IPS-18c (cell line): ENCODE results near the gene SLIT1.

ENCODE experiments used
- H3K4me3 ChIP-seq: 2 replicates; pipeline ENCODE4 v1.7.0; 2013; ENCODE audit warnings: low read depth, mild to moderate bottlenecking, low read length, moderate library complexity; ENCODE audit not compliant: insufficient read depth
- H3K9me3 ChIP-seq: one replicate; pipeline ENCODE4 v1.6.1; 2013; ENCODE audit warnings: mild to moderate bottlenecking, low read length, moderate library complexity; ENCODE audit not compliant: control insufficient read depth, insufficient read depth

The SLIT1 gene

DNA sequence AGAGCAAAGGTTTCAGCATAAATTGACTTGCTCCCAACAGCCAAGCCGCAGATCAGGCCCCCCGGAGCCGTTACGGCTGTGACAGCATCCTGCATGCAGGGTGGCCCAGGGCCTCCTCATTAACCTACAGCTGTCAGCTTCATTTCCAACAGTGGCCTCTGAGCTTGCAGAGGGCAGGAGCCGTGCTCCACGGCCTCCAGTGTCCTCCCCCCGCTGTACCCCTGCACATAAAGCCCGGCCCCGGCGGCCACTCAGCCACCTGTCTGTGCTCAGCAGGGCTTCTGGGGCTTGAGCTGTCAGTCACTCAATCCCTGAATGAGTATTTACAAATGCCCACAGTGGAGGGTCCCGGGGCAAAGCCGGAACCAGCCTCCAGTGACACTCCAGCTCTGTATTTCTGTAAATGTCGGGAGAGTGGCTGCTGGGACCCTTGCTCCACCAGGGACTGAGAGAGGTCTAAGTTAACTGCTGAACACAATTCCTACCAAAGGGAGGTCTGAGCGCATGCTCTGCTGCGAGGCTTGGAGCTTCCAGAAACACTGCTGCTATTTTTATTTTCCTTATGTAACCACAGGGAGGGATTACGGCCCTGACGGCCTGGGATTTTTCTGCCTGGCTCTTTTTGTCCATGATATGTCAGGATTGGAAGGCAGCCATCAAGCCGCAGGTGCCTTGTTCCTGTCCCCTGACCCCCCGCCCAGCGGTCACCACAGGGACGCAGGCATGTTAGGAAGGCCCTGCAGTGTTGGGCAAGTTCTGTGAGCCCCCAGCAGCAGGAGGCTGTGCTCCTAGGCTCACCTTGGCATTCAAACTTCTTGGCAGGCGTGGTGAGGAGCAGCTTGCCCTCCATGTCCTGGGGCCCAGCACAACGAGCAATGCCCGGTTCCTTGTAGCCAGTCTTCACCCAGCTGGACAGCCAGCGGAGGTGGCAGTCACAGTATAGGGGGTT, 165.0 kb downstream of the SLIT1 start:
- H3K4me3 ChIP-seq = no peak overlapping the region
- no peaks in the 10 kb centered on the region for H3K9me3 ChIP-seq

GRCh38 chr10:97019213-97019844, 166.4 kb downstream of the SLIT1 start:
- Histone ChIP-seq H3K4me3 (no peak overlapping the region), H3K9me3 (no peaks in the 10 kb centered on the region)

DNA sequence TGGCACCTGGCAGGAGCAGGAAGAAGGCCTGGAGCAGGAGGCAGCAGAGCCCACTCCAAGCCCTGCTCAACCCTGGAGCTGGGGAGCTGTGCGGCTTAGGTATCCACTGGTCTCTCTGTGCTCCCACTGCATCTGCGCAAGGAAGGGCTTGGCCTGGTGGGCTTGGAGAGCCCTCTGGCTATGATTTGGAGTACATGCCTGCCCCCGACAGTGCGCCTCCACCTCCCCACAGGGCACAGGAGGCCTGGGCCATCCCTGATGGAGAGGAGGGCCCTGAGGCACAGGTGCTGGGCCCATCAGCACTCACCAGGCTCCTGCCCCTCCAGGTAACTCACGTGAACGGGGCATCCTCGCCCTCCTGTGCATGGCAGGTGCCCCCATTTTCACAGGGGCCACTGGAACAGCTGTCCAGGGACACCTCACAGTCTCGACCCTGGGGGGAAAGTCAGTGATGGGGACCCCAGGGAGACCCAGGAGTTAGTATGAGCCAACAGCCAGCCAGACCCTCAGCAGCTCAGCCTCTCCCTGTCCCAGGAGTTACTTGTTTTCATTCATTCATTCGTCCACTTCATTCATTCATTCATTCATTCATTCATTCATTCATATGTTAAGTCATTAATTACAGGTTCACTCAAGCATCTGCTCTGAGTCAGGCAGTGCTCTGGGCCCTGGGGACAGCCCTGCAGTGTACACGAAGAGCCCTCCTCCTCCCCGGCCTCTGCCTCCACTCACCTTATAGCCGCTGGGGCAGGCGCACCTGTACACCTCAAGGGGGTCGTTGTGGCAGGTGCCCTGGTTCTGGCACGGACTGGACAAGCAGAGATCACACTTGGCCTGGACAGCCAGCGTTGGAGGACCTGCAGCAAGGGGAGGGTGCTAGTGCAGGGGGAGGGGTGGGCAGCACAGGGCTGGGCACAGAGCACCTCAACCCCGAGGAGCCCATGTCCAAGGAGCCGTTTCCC, 167.2 kb downstream of the SLIT1 start:
- Histone ChIP-seq H3K4me3 (no peak overlapping the region), H3K9me3 (no peaks in the 10 kb centered on the region)

DNA sequence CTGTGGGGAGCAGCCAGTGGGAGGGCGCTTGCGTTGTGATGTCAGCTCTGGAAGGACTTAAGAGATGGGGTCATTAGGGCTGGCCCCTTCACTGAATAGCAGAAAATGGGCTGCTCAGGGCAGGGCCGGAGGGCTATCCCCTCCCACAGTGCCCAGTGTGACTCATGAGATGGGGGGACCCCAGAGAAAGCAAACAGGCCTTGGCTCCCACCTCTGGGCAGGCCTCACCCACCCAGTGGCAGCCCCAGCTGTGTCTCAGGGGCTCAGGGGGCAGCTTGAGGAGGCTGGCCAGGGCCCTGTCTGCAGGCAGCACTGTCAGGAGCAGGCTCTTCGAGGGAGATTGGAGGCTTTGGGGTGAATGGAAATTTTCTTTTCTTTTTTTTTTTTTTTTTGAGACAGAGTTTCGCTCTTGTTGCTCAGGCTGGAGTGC, 168.3 kb downstream of the SLIT1 start:
- Histone ChIP-seq H3K4me3 (no peak overlapping the region), H3K9me3 (no peaks in the 10 kb centered on the region)

DNA sequence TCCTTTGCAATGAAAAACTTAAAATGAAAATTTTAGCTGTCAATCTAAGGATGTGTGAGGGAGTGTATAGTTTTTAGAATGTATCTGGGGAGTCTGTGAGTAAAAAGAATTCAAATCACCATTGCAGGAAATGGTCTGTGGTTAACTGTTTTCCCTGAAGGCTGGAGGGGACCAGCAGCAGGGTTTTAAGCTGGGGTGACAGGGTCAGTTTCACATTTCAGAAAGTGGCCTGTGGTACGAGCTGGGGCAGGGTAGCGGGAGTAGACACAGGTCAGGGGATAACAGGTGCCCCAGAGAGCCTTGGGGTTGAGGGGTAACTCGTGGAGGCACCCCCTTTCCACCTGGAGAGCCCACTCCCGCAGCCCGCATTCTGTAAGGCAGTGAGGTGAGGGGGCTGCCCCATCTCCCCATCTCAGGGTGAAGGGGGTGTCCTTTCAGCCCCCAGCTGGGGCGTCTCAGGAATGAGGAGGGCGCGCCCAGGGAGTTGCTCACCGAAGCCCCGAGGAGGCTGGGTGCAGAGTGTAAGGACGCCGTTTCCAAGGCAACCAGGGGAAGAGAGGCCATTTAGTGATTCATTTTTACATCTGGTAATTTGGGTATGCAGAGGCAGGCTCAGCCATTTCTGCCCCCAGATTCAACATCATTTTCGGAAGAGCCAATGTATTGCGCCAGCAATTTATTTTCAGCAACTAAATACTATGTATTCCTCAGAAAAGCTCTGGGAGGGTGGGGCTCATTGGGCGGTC, 168.9 kb downstream of the SLIT1 start:
- H3K4me3 ChIP-seq = no peak overlapping the region
- H3K9me3 ChIP-seq = no peaks in the 10 kb centered on the region

- Histone ChIP-seq H3K9me3 (no peaks in the 10 kb centered on the region), H3K4me3 (no peak overlapping the region)
Observed at GRCh38 chr10:97015240-97015639, 170.5 kb downstream of the SLIT1 start.

DNA sequence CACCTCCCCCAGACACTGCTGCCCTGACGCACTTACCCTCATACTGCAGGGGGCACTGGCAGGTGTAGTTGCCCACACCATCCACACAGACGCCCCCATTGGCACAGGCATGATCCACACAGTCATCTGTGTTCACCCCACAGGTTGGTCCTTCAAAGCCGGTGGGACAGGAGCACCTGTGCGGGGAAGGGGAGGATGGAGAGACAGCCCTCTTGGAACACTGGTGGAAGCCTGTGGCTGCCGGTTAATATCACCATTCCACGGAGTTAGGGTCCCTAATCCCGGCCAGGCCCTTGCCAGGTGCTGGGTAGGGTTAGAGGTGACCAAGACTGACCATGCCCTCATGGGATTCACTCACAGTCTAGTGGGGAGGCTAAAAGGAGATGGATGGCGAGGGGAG, 171.8 kb downstream of the SLIT1 start:
- no peaks in the 10 kb centered on the region for H3K9me3 ChIP-seq
- H3K4me3 ChIP-seq = no peak overlapping the region

- H3K4me3 ChIP-seq = no peak overlapping the region
Observed at GRCh38 chr10:97013568-97013967, 172.2 kb downstream of the SLIT1 start.

GRCh38 chr10:97012470-97012869, 173.3 kb downstream of the SLIT1 start:
- no peak overlapping the region for H3K4me3 ChIP-seq
- no peaks in the 10 kb centered on the region for H3K9me3 ChIP-seq

More at GRCh38 chr10:97013568-97013967, 172.2 kb downstream of the SLIT1 start:
- H3K9me3 ChIP-seq = no peaks in the 10 kb centered on the region

DNA sequence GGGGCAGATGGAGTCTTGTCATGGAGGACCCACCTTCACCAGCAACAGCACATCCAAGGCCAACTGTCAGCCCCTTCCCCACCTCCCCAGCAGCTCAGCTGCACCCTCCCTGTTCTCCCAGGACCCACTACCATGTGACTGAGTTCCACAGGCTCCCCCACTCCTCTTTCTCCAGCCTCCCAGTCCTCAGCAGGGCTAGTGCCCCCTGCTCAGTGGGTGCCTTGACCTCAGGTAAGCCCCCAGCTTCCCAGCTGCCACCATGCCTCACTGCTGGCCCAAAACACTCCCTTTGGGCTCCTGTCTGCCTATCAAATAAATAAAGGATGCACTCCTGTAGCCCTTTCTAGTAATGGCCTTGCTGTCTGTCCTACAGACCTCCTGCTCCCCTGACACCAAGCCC, 174.4 kb downstream of the SLIT1 start:
- no peak overlapping the region for H3K4me3 ChIP-seq

GRCh38 chr10:97010695-97011206, 175.0 kb downstream of the SLIT1 start:
- Histone ChIP-seq H3K4me3 (no peak overlapping the region), H3K9me3 (no peaks in the 10 kb centered on the region)

More for the DNA sequence above, 174.4 kb downstream of the SLIT1 start:
- H3K9me3 ChIP-seq = no peaks in the 10 kb centered on the region

DNA sequence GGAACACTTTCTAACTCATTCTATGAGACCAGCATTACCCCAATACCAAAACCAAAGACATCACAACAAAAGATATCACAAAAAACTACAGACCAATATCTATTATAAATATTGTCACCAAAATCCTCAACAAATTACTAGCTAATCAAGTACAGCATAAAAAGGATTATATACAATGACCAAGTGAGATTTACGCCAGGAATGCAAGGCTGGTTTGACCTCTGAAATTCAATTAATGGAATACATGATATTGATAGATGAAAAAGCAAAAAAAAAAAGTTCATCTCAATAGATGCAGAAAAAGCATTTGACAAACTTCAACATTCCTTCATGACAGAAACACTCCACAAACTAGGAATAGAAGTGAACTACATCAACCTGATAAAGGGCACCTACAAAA, 178.3 kb downstream of the SLIT1 start:
- Histone ChIP-seq H3K9me3 (no peaks in the 10 kb centered on the region), H3K4me3 (no peak overlapping the region)

- no peaks in the 10 kb centered on the region for H3K9me3 ChIP-seq
- H3K4me3 ChIP-seq = no peak overlapping the region
Observed at GRCh38 chr10:97006364-97006763, 179.4 kb downstream of the SLIT1 start.

- Histone ChIP-seq H3K4me3 (no peak overlapping the region), H3K9me3 (no peaks in the 10 kb centered on the region)
Observed at GRCh38 chr10:97005349-97005748, 180.4 kb downstream of the SLIT1 start.

GRCh38 chr10:97004591-97004990, 181.2 kb downstream of the SLIT1 start:
- H3K9me3 ChIP-seq = no peaks in the 10 kb centered on the region

GRCh38 chr10:97003804-97004201, 182.0 kb downstream of the SLIT1 start:
- H3K4me3 ChIP-seq = no peak overlapping the region

More at GRCh38 chr10:97004591-97004990, 181.2 kb downstream of the SLIT1 start:
- no peak overlapping the region for H3K4me3 ChIP-seq

More at GRCh38 chr10:97003804-97004201, 182.0 kb downstream of the SLIT1 start:
- H3K9me3 ChIP-seq = no peaks in the 10 kb centered on the region
